GM18502 (cell line): ENCODE results near the gene FAM81A.
"Not testable (repeated sequence)": the region's sequence is repeated elsewhere in the genome, so short reads cannot be mapped to it uniquely, and the experiment has no call there.

Experiments used
- ATAC-seq: cut with Tn5 transposase; IDR thresholded peaks from one replicate; pipeline ENCODE4 v1.9.1; 2021; ENCODE audit warnings: mild to moderate bottlenecking; ENCODE audit not compliant: unreplicated experiment, poor library complexity

Gene FAM81A

DNA sequence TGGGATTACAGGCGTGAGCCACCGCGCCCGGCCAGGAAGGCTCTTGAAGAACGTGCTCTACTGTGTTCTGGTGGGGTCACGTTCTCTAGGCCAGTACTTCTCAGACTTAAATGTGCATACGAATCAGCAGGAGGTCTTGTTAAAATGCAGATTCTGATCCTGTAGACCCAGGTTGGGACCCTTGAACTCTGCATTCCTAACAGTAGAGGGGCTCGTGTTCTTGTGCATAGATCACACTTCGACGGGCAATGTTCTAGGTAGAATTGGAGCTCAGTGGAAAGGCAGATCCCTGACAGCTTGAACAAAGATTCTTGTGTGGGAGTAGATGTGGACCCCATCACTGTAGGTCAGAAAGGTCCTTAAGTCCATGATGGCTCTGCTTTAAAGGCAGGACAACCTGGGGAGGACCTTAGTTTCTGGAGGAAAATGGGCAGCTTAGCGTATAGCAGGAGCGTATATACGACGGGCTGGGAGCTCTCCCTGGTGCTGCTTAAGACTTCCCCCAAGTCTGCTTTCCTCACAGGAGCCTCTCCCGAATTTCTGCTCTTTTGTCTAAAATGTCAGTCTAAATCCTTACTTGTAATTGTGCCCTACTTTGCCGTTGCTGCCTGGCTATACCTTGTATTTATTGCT, 16.9 kb upstream of the FAM81A start:
- ATAC-seq: no peak

DNA sequence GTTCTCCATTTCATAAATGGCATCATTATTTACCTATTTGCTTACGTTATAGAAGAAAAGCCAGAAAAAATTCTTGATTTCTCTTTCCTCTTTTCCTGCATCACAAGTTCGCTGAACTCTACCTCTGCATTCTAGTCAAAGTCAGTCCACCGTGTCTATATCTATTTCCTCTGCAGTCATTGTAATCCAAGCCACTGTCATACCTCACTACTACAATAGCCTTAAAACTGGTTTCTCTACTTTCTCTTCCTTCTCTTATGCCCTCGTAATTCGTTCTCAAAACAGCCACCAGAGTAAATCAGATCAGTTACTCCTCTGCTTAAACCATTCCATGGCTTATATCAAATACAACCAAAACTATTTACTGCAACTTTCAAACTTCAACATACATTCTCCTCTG, 13.4 kb upstream of the FAM81A start:
- ATAC-seq: no peak

DNA sequence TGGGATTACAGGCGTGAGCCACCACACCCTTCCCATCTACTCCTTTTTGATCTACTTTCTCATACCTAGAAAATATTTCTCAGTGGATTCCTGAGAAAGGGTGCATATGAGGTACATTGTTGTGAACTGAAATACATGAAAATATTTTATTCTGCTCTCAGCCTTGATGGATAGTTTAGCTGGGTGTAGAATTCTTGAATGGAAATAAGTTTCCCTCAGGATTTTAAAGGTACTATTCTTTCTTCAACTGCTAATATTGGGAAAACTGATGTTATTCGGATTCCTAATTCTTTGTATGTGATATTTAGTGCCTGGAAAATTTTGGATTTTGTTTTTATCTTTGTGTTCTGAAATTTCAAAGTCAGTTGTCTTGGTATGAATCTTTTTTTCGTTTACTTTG, 9.1 kb upstream of the FAM81A start:
- ATAC-seq: not testable (repeated sequence)

DNA sequence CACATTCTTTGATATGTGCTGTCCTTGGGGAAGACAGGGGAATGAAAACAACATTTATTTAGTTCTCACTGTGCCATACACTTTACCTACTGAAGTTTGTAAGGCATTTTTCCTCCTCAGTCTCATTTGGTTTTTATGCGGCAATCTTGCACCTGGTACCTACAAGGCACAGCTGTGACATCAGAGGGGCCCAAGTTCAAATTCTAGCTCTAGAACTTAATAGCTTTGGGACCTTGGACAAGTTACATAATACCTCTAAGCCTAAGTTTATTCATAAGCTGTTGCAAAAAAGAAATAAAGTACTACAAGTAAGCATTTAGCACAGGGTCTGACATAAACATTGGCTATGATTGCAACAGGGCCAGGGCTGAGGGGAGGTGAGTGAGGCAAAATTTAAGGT, 5.6 kb upstream of the FAM81A start:
- ATAC-seq: no peak

DNA sequence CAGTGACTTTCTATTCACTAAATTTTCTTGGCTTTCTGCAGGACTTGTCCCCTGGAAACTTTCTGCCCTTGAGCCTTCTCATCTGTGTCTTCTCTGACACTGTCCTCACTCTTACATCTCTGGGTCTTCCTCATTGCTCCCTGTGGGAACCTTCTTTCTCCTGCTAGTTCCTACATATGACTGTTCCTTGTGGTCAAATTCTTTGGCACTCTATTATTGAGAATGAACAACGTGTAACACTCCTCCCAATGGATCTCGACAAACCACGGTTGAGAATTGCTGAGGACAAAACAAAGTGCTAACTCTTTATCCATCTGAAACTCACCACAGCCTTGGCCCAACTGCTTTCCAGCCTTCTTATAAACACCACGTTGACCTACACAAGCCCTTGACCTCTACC, 3.5 kb upstream of the FAM81A start:
- no peak for ATAC-seq

DNA sequence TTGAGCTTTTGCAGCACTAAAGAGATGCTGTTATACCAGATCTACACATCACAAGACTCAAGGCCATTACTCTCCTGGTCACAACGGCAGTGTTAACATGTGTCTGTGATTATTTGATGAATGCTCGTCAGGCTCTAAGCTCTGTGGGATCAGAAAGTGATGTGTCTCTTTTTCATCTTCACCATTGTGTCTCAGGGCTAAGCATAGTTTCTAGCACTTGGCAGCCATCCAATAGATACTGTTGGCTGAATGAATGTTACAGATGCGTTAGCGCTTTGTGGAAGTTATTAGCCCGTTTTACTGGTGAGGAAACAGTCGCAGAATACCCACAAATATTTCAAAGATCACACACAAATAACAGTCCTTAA, 1.2 kb upstream of the FAM81A start:
- no peak for ATAC-seq

DNA sequence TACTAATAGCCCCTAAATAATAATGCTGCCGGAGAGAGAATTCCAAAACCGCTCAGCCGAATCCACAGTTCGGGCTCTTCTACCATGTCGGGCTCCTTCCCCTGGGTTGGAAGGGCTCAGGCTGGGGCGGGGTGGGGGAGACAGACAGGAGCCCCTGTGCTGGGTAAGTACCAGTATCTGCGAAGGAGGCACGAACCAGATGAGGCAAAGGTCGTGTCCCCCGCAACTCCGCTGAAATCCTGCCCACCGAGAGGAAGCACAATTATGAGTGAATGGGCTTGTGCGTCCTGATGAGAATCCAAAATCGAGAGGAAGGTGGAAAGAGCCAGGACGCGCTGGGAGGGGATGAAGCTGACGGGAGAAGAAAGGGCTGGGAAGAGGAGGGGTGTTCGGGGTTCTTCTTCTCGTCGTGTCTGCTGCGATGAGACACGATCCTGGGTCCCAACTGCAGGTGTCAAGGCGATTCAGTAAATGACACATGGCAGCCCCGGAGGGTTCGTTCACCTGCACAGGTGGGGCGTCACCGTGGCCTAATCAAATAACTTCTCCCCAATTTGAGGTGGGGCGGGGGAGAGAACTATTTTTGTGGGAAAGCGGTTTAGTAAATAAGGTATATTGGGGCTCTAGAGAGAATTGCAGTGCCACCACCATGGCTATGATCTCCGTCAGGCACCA, 707 bp upstream of the FAM81A start:
- ATAC-seq: no peak

DNA sequence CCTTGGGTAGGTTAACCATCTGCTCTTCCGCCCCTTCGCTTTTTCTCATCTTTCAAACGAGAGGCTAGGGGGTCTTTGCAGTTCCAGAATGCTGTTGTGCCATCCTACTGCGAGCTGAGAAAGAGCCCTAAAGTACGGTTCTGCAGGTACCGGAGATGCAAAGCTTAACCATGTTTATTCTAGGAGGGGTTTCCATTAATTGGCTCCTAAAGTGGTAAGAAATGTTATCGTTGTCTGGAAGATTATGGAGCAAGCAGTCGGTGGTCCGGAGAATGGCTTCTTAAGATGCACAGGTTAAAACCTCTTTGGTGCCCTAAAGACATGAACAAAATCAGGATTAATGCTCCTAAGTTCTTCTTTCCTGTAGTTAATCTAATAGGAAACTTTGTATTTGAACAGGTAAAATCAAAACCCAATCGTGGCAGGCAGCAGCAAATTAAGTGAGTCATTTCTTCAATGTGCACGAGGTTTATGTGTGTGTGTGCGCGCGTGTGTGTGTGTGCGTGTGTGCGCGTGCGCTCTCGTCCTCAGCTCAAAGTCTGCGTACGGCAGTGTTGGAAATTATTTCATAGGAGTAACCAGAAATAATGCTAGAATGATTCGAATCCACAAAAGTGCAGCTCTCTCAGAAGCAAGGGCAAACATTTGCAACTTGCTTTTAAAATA, 772 bp downstream of the FAM81A start:
- ATAC-seq: no peak

DNA sequence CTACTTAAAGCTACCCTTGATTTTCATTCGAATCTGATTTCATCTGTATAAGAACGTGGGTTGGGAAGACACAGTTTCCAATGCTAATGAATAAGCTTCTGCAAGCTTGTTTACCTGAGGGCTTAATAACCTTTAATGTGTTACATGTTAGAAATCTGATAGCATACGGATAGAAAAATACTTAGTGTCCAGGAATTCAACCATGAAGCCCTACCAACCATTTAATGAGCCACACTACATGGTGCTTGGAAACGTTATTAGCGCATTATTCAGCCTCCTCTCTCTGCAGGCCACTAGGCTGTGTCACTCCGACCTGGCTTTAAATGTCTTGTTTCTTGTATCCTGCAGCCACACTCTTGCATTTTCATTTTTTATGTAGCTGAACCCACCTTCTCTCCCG, 1.6 kb downstream of the FAM81A start:
- no peak for ATAC-seq

DNA sequence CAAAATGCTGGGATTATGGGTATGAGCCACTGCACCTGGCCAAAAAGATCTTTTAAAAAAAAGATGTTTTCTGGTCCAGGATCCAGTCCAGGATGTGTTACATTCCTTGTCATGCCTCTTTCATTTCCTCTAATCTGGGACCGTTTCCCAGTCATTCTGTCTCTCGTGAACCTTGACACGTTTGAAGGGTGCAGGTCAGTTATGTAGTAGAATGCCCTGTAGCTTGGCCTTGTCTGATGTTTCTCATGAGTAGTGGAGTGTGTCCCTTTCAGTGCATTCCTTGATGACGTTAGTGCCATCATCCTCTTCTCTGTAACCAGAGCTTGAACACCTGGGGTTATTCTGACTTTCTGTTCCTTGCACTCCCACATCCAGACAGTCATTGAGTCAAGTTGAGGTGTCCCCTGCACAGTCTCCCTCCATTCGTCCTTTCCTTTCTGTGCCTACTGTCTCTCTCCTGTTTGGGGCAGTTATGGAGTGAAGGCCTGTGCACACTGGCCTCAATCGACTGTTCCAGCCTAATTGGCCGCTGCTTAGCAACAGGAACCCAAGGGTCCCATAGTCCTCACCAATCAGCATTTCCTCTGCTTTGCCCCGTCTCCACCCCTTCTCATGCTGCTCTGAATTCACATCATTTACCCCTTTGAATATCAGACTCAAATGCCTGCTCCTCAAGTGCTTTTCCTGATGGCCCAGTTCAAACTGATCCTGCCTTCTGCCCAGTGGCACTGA, 5.5 kb downstream of the FAM81A start:
- ATAC-seq: no peak

DNA sequence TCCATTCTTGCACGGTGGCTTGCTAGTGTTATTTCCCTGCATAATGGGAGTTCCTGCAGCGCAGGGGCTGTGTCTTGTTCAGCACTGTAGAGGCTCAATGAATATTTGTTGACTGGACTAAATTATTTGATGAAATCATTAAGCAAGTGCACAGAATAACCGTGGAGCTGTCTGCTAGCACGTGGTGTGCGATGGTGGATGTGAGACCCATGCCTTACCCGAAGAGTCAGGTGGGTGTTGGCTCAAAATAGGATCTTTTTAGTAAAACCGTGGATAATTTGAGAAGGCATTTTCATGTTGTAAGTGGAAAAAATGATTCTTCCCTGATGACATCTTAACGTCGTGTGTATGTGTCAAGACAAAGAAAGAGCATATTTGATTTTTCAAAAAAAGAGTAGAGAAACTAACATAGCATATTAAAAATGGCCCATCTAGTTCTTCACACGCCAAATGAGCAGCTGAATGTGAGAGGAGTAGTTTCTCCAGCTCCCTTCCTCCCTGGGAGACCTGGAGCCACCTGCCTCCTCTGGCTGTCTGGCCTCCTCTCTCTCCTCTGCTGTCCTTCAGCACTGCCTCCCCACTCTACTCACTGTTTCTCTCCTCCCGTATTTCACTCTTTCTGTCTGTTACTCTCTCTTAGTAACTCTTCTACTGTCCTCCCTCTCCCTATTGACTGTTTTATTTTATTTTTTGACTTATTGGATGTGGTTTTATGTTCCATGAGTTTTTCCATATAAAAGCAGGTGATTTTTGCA, 6.3 kb downstream of the FAM81A start:
- ATAC-seq: no peak

DNA sequence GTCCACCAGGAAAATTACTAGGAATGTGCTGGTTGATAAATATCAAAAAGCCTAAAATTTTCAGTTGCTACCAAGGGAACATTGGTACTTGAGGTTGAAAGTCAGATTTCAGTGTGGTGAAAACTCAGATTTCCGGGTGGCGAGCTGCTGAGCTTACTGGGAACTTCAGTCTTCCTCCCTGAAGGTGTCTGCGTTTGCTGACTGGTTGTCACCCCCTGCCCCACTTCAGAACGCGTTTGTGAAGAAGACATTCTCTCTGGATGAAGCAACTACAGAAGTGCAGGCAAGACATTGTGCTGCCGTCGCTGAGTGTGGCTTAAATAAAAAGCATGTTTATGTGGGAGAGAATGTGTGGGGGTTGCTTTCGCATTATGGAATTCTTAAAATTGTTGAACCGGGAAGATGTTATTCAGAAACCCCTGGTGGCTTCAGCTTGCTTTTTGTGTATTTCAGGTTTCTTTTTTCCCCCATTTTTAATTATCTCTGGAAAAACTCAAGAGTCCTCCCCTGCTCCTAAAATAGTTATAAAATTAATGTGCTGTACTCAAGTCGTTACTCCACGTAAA, 7.1 kb downstream of the FAM81A start:
- no peak for ATAC-seq

DNA sequence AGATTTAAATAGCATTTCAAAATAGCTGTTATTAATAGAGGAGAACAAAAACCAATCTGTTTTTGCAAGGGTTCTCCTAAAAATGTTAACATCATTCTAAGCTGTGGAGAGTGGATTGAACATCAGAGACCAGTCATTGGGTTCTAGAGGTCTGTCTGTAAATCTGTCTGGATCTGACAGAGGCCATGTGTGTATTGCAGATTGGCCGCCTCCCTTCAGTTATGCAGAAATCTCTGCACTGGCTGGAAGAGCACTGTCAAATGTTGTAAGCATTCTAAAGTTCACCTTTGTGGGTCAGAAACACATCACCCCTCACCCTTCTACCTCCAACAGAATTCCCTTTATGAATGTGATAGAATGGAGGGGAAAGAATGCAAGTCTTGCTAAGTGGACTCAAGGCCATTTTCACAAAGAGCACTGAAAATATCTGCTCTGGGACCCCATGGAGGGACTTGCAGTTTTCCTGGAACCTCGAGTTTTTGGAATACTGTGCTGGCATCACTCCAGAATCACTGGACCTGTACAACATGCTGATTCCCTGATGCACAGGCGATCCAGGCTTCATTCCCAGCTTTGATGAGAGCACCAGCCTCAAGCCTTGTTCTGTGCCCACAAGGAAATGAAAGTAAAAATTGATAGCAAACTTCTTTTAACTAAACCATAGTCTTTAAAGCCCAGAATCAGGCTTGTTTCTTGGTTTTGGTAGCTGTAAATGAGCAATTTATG, 8.4 kb downstream of the FAM81A start:
- ATAC-seq: no peak

DNA sequence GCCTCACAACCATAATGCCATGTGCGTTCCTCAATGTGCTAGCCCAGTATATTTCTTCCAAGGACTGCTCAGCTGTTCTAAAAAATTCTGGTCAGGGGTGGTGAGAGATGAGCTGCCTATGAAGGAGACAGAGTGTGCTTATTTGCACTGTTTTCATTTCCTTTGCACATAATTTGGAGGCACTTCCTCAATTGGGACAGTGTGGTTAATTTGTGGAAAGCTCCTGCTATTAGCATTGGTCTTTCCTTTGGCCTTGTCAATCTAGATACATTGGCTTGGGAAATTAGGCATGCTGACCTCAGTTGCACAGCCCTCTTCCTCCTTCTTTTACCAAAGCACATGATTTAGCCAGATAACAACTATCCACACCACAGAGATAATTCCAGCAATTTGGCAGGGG, 9.4 kb downstream of the FAM81A start:
- ATAC-seq: no peak

DNA sequence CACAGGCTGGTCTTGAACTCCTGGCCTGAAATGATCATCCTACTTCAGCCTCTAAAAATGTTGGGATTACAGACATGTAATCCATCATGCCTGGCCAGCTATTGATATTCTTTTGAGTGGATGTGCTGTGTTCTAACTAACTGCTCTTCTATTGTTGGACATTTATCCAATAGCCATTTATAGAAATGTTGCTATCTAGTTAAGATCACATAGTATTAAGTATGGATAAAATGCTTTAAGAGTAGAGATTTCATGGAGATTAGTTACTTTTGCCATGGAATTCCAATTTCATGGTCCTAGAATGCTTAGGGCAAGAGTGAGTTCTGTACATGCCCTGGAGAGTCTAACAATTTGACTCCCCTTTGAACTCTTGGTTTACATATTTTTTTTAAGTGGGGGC, 10.9 kb downstream of the FAM81A start:
- ATAC-seq: no peak

DNA sequence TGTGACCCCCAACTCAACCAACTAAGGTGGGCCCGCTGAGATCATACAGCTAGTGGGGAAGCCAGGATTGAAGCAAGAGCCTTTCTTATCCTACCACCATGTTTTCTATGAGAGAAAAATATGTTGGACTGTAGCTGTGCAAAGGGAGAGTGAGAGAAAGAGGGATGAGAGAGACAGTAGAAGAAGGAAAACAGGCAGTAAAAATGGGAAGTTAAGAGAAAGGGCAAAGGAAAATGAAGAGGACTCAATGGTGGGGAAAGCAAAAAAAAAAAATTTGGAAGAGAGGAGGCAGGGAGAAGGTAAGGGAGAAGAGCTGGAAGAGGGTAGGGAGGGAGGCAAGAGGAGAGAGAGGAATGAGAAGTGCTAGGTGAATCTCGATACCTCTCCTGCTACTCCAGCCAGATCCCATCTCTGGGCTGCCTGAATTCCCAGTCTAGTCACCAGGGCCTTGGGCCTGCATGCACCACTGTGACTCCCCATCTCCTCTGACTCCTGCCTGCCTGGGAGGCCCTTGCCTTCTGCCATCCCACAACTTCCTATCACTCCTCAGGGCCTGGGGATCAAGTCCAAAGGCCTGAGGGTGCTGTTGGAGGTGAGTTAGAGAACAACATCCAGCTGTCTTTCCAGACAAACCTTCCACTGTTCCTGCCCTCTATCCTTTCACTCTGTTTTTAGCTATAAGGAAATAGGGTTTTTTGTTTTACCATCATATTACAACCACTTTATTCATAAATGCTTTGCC, 15.7 kb downstream of the FAM81A start:
- no peak for ATAC-seq

DNA sequence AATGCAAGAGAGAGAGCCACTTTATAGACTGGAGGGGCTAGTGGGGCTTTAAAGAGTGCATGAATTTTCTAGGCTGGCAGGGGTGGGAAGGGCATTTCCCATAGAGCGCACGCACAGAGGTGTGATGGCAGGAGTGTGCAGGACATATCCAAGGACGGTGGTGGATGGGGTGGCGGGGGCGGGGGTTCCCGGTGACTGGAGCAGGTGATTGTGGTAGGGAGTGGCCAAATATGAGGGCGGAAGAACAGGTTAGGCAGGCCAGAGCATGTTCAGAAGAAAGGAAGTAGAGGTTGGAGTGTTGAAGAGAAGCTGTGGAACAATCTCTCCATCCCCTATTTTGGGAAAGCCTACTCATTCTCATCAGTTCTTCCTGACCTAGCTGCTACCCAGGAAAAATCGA, 18.1 kb downstream of the FAM81A start:
- no peak for ATAC-seq

DNA sequence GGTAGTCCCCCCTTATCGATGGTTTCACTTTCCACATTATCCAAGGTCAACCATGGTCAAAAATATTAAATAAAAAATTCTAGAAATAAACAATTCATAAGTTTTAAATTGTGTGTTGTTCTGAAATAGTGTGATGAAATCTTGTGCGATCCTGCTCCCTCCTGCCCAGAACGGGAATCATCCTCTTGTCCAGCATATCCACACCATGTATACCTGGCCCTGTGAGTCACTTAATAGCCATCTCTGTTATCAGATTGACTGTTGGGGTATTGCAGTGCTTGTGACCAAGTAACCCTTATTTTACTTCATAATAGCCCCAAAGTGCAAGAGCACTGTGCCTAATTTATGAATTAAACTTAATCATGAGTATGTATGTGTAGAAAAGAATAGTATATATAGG, 19.1 kb downstream of the FAM81A start:
- ATAC-seq: no peak

DNA sequence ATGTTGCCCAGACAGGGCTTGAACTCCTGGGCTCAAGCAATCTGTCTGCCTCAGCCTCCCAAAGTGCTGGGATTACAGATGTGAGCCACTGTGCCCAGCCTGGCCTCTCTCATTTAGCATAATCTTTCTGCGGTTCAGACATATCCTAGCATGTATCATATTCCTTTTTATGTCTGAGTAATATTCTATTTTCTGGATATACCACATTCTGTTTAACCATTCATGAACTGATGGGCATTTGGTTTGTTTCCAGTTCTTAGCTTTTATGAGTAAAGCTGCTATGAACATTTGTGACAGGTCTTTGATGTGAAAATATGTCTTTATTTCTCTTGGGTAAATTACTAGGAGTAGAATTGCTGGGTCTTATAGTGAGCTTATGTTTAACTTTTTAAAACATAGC, 23.5 kb downstream of the FAM81A start:
- ATAC-seq: no peak
